GM12872 (cell line): Measurements from ENCODE around the gene EXOSC3.

Experiments
- TF ChIP-seq, protein P1 (sequence below): IDR thresholded peaks from 3 replicates; pipeline ENCODE4 v1.5.1; 2011; ENCODE audit warnings: low read depth, mild to moderate bottlenecking, low read length, moderate library complexity; ENCODE audit not compliant: insufficient read depth

The EXOSC3 gene

DNA sequence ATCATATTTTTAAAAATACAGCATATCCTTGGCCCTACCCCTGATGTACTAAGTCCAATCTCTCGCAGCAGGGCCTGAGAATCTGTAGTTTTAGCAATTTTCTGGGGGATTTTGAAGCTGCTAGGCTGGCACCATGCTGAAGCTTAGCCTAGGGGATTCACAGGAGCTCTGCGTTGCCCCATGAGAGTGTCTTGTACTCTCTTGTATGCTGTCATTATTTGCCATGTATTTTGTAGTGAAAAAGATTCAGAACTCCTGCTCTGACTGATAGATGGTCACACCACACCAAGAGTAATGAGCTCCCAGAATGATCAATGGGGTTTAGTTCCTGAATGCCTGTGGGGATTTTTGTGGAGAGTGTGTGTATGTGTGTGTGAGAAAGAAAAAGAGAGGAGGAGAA, 51.9 kb downstream of the EXOSC3 start:
- TF ChIP-seq, protein P1, sequence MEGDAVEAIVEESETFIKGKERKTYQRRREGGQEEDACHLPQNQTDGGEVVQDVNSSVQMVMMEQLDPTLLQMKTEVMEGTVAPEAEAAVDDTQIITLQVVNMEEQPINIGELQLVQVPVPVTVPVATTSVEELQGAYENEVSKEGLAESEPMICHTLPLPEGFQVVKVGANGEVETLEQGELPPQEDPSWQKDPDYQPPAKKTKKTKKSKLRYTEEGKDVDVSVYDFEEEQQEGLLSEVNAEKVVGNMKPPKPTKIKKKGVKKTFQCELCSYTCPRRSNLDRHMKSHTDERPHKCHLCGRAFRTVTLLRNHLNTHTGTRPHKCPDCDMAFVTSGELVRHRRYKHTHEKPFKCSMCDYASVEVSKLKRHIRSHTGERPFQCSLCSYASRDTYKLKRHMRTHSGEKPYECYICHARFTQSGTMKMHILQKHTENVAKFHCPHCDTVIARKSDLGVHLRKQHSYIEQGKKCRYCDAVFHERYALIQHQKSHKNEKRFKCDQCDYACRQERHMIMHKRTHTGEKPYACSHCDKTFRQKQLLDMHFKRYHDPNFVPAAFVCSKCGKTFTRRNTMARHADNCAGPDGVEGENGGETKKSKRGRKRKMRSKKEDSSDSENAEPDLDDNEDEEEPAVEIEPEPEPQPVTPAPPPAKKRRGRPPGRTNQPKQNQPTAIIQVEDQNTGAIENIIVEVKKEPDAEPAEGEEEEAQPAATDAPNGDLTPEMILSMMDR = no peak

DNA sequence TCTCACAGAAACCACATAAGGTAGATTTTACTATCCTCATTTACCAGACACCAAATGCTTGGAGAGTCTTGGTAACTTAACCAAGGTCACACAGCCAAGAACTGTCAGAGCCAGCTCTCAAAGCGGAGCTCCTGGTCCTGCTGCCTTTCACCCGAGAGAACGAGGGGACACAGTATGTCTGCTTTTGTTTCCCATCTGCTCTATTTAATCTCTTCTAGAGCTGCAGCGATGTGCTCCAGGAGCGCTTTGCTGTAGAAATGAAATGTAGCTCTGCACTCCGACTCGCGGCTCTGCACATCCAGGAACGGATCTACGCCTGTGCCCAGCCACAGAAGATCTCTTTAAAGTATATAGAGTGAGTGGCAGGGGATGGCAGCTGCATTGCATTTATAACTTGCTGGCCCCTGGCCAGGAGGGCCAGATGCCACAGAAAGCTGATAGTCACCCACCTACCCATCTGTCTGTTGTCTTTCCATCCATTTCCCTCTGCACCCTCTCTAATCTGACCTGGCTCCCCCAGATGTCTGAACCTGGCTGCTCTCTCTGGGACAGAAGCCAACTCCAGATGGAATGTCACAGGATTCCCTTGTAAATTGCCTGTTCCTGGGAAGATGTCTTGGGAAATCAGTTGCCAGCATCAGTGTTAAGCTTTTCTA, 52.6 kb downstream of the EXOSC3 start:
- TF ChIP-seq, protein P1 = no peak

DNA sequence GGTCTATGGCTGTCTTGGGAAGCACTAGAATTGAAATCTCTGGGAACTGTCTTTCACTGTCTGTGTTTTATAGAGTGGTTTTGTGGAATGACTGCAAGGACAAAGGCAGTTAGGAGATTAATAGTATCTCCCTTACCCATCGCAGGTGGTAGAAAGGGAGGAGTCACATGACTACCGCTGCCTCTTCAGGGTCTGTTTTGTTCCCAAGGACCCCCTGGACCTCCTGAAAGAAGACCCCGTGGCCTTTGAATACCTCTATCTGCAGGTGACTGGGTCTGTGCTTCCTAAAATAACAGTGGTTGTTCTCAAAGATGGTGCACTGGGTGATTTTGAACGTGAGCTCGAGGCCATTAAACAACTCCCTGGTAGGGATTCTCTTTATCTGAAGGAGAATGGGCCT, 54.0 kb downstream of the EXOSC3 start:
- TF ChIP-seq, protein P1 = no peak

DNA sequence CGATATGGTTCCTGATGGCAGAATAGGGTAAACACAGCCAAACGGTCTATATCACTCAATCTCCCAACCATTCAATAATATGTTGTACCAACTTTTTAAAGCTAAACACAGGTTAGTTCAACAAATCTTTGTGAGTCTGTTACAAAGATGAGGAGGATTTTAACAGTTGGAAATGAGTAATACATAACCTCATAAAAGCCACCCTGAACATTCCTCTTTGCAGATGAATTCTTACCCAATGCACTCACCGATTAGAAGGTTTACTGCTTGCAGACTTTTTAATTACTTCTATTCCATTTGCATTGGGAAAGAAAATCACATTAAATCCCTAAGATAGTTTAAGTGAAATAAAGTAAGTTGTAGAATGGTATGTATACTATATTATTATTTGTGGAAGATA, 54.6 kb downstream of the EXOSC3 start:
- TF ChIP-seq, protein P1 = no peak
